ENCODE data around the gene FAM110D. TPM values are rescaled to one million over a fixed set of nuclear protein-coding genes. Genes with fewer than 3 reads are reported as not detected.
A peak's percentile ranks its signal among the peaks of the same experiment; 100 is the strongest.

FAM110D gene
- total RNA-seq = 1 to 10 TPM; 1.2 to 2.9 (median 1.3) TPM
- 1 to 10 TPM; 1.4 to 1.7 (median 1.7) TPM for polyA plus RNA-seq
- long read RNA-seq, donor 1, partial matches to known transcripts = 0 of 4 reads
- long read RNA-seq, donor 1, other reads (novel, unspliced or antisense) = 0 of 4 reads
- long read RNA-seq, donor 2, transcript FAM110D-201 (2 exons, 2,858 nt) = major isoform, 7 of 11 reads
- long read RNA-seq, donor 2, partial matches to known transcripts = 0 of 11 reads
- long read RNA-seq, donor 2, other reads (novel, unspliced or antisense) = 4 of 11 reads

DNA sequence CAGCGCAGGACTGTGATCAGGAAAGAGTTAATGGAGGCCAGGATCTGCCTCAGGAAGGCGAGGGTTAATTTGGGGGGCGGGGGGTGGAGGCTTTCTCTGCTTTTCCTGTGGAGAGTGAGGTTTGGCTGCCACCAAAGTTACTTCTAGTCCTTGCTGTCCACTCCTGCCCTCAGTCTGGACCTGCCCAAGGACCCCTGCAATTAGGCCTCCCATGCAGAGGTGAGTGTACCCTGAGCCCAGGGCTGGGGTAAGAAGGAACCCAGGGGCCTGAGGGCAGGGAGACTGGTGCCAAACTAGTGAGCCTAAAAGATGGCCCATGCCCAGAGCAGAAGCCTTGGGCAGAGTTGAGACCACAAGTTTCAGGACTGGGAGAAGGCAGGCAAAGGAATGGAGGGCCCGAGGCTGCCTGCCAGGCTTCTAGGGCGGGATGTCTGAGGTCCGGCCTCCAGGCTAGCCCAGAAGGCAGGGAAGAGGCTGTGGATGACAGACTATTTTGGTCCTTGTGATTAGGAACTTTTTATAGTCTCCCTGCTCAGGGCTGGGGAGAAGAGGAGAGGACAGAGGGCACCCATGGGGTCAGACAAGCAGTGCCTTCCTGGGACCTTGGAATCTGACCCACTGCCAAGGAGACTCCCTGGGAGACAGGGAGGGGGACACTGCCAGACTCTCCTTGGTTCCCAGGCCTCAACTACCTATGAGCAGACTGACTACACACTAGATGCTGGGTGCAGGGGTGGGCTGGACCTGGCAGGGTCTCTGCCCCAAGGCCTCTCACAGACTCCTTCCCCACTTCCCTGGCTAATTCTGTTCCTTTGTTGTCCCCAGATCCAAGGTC lies at the start of gene FAM110D:
Gene FAM110D, plus strand, starts transcription at position 172 of the 835 bp plus-strand sequence. CDS start 2,213 bp downstream, outside the sequence.
- Histone ChIP-seq H3K27me3 (ENCODE audit: insufficient read depth in 3 of 3, low read length in 2 of 3) (no peaks in the 10 kb centered on the region), H3K4me1 (peaks cover 13% of the 10 kb centered on the region), H3K27ac (no peak within 1 kb of the TSS), H3K9me3 (no peaks in the 10 kb centered on the region), H3K4me3 (peak within 1 kb of the TSS; percentile 81), H3K36me3 (ENCODE audit: insufficient read depth in 1 of 2, low read depth in 1 of 2) (no peaks in the 10 kb centered on the region)
- DNase-seq = no peak
- TF ChIP-seq CTCF (IDR thresholded peaks at IDR 0.05) = no peak
- WGBS, 3 donors = 41 to 45% (median 43%) methylated on average over 4 to 6 of the region's 6 CpGs
- no peak for ATAC-seq
- intact Hi-C loops (cut with DNase I) = no loop called here

GRCh38 chr1:26109229-26110164 lies 49.4 kb upstream of the FAM110D start:
- no peak for ATAC-seq
- H3K27me3 ChIP-seq (ENCODE audit: insufficient read depth in 3 of 3, low read length in 2 of 3) = no peaks in the 10 kb centered on the region
- DNase-seq = no peak
- H3K4me3 ChIP-seq = no peak overlapping the region
- TF ChIP-seq CTCF (IDR thresholded peaks at IDR 0.05) = no peak
- H3K4me1 ChIP-seq = peaks cover 32% of the 10 kb centered on the region
- peak overlapping the region; percentile 96 for H3K27ac ChIP-seq
- WGBS, 3 donors = 81 to 89% (median 88%) methylated on average over 5 of the region's 5 CpGs
- no peaks in the 10 kb centered on the region for H3K9me3 ChIP-seq
- H3K36me3 ChIP-seq (ENCODE audit: insufficient read depth in 1 of 2, low read depth in 1 of 2) = no peaks in the 10 kb centered on the region
- intact Hi-C loops (cut with DNase I) = loop anchor here (5.0 to 10.0 kb wide), 3 partner anchors 53 to 215 kb away; partner anchors contain the start of gene CEP85 (in 1 of the 2)

- peak; percentile 38 to 64 (median 56) for ATAC-seq
- 0 to 1% (median 0%) methylated on average over 52 to 85 of the region's 85 CpGs for WGBS, 3 donors
- DNase-seq = peak; percentile 80 to 87
- TF ChIP-seq CTCF (IDR thresholded peaks at IDR 0.05) = no peak
- H3K36me3 ChIP-seq (ENCODE audit: insufficient read depth in 1 of 2, low read depth in 1 of 2) = peaks cover 0 to 5% of the 10 kb centered on the region in 2 donors
- peaks cover 29% of the 10 kb centered on the region for H3K4me1 ChIP-seq
- peak overlapping the region; percentile 98 for H3K4me3 ChIP-seq
- no peaks in the 10 kb centered on the region for H3K27me3 ChIP-seq (ENCODE audit: insufficient read depth in 3 of 3, low read length in 2 of 3)
- intact Hi-C loops (cut with DNase I) = loop anchor here in 1 of 2 donors (10.0 kb wide), 1 partner anchor 124 kb away; the partner anchor contains the start of gene CEP85
- peak overlapping the region; percentile 96 for H3K27ac ChIP-seq
- no peaks in the 10 kb centered on the region for H3K9me3 ChIP-seq
These were observed 47.9 kb upstream of the FAM110D start for GRCh38 chr1:26110731-26111529.

Data from psoas muscle (tissue), 8 donors.